ENCODE data around the gene NPFFR1. TPM values are rescaled to one million over a fixed set of nuclear protein-coding genes. Genes with fewer than 3 reads are reported as not detected.

NPFFR1 gene
- not detected in 2 replicates for total RNA-seq (2021)
- long read RNA-seq: 0 reads

- H3K27ac ChIP-seq (ENCODE audit: insufficient read length, low read depth, low read length): no peak within 1 kb of the TSS
- no CpG with 5 or more reads among the region's 63 CpGs for WGBS (ENCODE audit: extremely low coverage, insufficient read length, low lambda C conversion rate)
- no peak within 1 kb of the TSS; the same call in 1 of the 2 replicates for H2BK15ac ChIP-seq (ENCODE audit: low read depth, low read length)
- H3K9me3 Mint-ChIP-seq: peaks cover 0 to 6% of the 10 kb centered on the region in 2 experiments; a peak in 2 of 5 replicates
- H2AFZ ChIP-seq (ENCODE audit: low read length): no peak within 1 kb of the TSS
- peaks cover 25% of the 10 kb centered on the region for H3K27me3 ChIP-seq (ENCODE audit: insufficient read depth, low read length)
- no peak within 1 kb of the TSS for H3K23ac ChIP-seq (ENCODE audit: insufficient read length, low read depth, low read length)
- no peaks in the 10 kb centered on the region for H3K79me2 ChIP-seq (ENCODE audit: insufficient read depth, low read length)
- H2BK20ac ChIP-seq (ENCODE audit: low read depth, low read length, poor library complexity, severe bottlenecking): no peak within 1 kb of the TSS
- H3K4me1 ChIP-seq (ENCODE audit: insufficient read depth, low read length): no peaks in the 10 kb centered on the region
- no peak within 1 kb of the TSS for H2AK5ac ChIP-seq (ENCODE audit: insufficient read length, low read length)
- peaks cover 75% of the 10 kb centered on the region for H3K27me3 Mint-ChIP-seq (ENCODE audit: low read depth)
- H3K27ac Mint-ChIP-seq: no peak within 1 kb of the TSS
- H3K4me2 ChIP-seq (ENCODE audit: insufficient read depth, insufficient read length, low read length): peak within 1 kb of the TSS; percentile 46
- H3K9me3 ChIP-seq (ENCODE audit: control insufficient read depth, low read depth, low read length): no peaks in the 10 kb centered on the region
- DNase-seq: peak; percentile 64
- H2BK120ac ChIP-seq (ENCODE audit: low read depth, low read length, poor library complexity, severe bottlenecking): no peak within 1 kb of the TSS
- H4K91ac ChIP-seq (ENCODE audit: insufficient read length, low read depth, low read length): no peak within 1 kb of the TSS
- no peaks in the 10 kb centered on the region for H4K20me1 ChIP-seq (ENCODE audit: control insufficient read depth, insufficient read depth, insufficient read length)
- H3K4ac ChIP-seq (ENCODE audit: low read depth, low read length): no peak within 1 kb of the TSS
- peaks cover 7% of the 10 kb centered on the region for H3K23me2 ChIP-seq (ENCODE audit: insufficient read length, low read depth, low read length, poor library complexity, severe bottlenecking)
- H3K56ac ChIP-seq (ENCODE audit: insufficient read length, low read depth, low read length): no peak within 1 kb of the TSS
- H2BK12ac ChIP-seq (ENCODE audit: insufficient read length, low read depth, low read length): no peak within 1 kb of the TSS
- 0 out of 3 replicates have a peak, but pooled peaks have one; percentile 21 for TF ChIP-seq CTCF (conservative IDR thresholded peaks at IDR 0.05)
- H2BK5ac ChIP-seq (ENCODE audit: insufficient read length, low read length): no peak within 1 kb of the TSS
- no peak within 1 kb of the TSS; the same call in 1 of the 2 replicates for H3K14ac ChIP-seq (ENCODE audit: insufficient read depth, low read length)
- H3T11ph ChIP-seq (ENCODE audit: low read length): no peak within 1 kb of the TSS
- H3K4me1 Mint-ChIP-seq: peaks cover 0 to 4% of the 10 kb centered on the region in 2 experiments; a peak in 2 of 4 replicates
- no peak within 1 kb of the TSS for H4K8ac ChIP-seq (replicated peaks; ENCODE audit: insufficient read length, low read depth, low read length)
- no peak within 1 kb of the TSS for H3K9ac ChIP-seq (ENCODE audit: extremely low read depth, insufficient read length, low read length)
- H4K5ac ChIP-seq (ENCODE audit: insufficient read length, low read depth, low read length): no peak within 1 kb of the TSS
- no peak within 1 kb of the TSS for H3K18ac ChIP-seq (ENCODE audit: insufficient read length, low read depth, low read length)
- H3K79me1 ChIP-seq (ENCODE audit: insufficient read depth, low read depth, low read length, poor library complexity, severe bottlenecking): no peaks in the 10 kb centered on the region
- peak within 1 kb of the TSS; percentile 52 to 77 for H3K4me3 Mint-ChIP-seq
- no peaks in the 10 kb centered on the region for H3K36me3 Mint-ChIP-seq (ENCODE audit: insufficient read depth in 1 of 3, low read depth in 3 of 3)
Measured at GRCh38 chr10:70283445-70284399, at the start of gene NPFFR1. TSS of gene NPFFR1 (minus strand) at chr10:70284004. CDS start at chr10:70283676, 328 bp downstream.
